Naive thymus-derived CD8-positive, alpha-beta T cell (primary cell): ENCODE data around the gene ATG14. TPM values are rescaled to one million over a fixed set of nuclear protein-coding genes. Genes with fewer than 3 reads are reported as not detected.
A peak's percentile ranks its signal among the peaks of the same experiment; 100 is the strongest.

ENCODE experiments used
- ATAC-seq, 2 donors: fragments of 150-1000 bp; cut with Tn5 transposase in 1 of 2; sonication (Bioruptor Pico), chemical (Tn5 transposase) in 1 of 2; 1 replicate in 1 of 2; 2 replicates in 1 of 2; pipeline ENCODE4 v1.10.0; 2021; ENCODE audit warnings: mild to moderate bottlenecking in 2 of 2, moderate library complexity in 2 of 2
- POLR2A ChIA-PET: fragments of 350-600 bp; sonication (Branson Sonifier 250); formaldehyde crosslinking; loops from one replicate; lab custom pipeline; 2021; ENCODE audit warnings: antibody characterized with exemption; lab: Charles Lee
- DNase-seq, 10 donors: peaks; one replicate each; pipeline versions ENCODE4 v3.0.0 to v3.0.0-alpha.2; 2020 to 2022
- H3K27ac Mint-ChIP-seq, 10 donors: one replicate each; pipeline ENCODE4 v1.8.0; 2020 to 2022; ENCODE audit warnings: mild to moderate bottlenecking in 10 of 10, mixed read lengths in 10 of 10, moderate library complexity in 4 of 10, inconsistent platforms in 1 of 10
- H3K27me3 Mint-ChIP-seq, 5 donors: one replicate each; pipeline ENCODE4 v1.8.0; 2021 to 2022; ENCODE audit warnings: mixed read lengths in 5 of 5
- H3K36me3 Mint-ChIP-seq, 3 donors: one replicate each; pipeline ENCODE4 v1.8.0; 2020 to 2022; ENCODE audit warnings: mixed read lengths in 3 of 3, mild to moderate bottlenecking in 2 of 3, inconsistent platforms in 1 of 3
- H3K4me1 Mint-ChIP-seq, 4 donors: one replicate each; pipeline ENCODE4 v1.8.0; 2021 to 2022; ENCODE audit warnings: mixed read lengths in 4 of 4
- H3K4me3 Mint-ChIP-seq, 10 donors: one replicate each; pipeline ENCODE4 v1.8.0; 2020 to 2022; ENCODE audit warnings: mild to moderate bottlenecking in 10 of 10, mixed read lengths in 10 of 10, moderate library complexity in 6 of 10, inconsistent platforms in 1 of 10
- H3K9me3 Mint-ChIP-seq, 9 donors: one replicate each; pipeline ENCODE4 v1.8.0; 2020 to 2022; ENCODE audit warnings: mixed read lengths in 9 of 9, mild to moderate bottlenecking in 3 of 9, inconsistent platforms in 1 of 9, moderate library complexity in 1 of 9
- polyA plus RNA-seq, 3 donors: library from polyadenylated mRNA; unstranded; fragments of 300-500 nt; fragmentation: Illumina TruSeq; gene quantifications; one replicate each; pipeline ENCODE4 v1.2.3, GENCODE V29; 2021
- total RNA-seq, 8 experiments: library from RNA in 2 of 8; stranded (reverse) in 2 of 8; gene quantifications; one replicate each; pipeline ENCODE4 v1.2.3 and lab custom pipeline; 2021 to 2026

ATG14 gene
- total and polyA plus RNA-seq, 5 experiments from 2014 or later = 5.2 to 17.6 (median 6.3) TPM

DNA sequence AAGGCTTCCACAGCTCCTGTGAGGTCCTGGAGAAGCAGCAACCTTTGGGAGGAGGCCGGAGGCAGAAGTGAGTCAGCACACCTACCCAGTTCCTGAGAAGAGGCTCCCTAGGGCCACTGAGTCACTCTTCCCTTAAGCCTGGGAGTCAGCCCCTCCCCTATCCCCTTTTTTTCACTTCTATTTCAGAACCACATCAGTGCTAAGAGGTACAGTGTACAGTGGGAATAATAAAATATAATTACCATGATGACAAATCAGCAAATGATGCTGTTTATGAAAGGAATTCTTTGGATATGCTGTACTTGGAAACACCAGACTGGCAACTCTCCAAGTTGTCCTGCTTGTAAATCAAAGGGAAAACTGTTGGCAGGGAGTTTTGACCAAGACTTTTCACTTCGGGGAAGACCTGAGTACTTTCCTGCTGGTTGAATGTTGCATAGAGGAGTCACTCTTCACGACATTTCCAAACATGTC lies 36.5 kb upstream of the ATG14 start:
- ATAC-seq (no peak), DNase-seq (no peak)
- Mint-ChIP-seq H3K27me3 (no peaks in the 10 kb centered on the region), H3K9me3 (no peaks in the 10 kb centered on the region), H3K27ac (no peak overlapping the region), H3K4me3 (no peak overlapping the region), H3K4me1 (no peaks in the 10 kb centered on the region), H3K36me3 (no peaks in the 10 kb centered on the region)
- POLR2A ChIA-PET = interaction anchor here (0.7 kb wide), 1 partner anchor 30 kb away, joined by 3 read pairs; no protein-coding TSS in a partner anchor

DNA sequence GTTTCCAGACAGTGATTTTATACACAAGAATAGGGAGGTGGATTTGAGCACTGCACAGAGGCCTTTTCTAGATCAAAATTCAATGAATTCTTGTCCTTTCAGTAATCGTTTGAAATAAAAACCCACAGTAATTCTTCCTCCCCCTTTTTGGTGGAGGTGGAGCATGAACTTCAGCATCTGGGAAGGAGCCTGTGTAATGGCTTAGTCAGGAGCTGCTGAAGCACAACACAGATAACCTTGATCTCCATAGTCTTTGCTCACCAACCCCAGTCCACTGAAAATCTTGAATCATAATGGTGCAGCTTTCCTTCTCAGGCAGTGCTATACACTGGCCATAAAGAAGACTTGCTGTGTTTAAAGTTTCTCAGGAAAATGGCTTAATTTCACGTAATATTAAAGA lies 35.2 kb upstream of the ATG14 start:
- peaks cover 0 to 2% (median 0%) of the 10 kb centered on the region in 5 donors for H3K27me3 Mint-ChIP-seq
- POLR2A ChIA-PET = interaction anchor here (0.7 kb wide), 1 partner anchor 95 kb away, joined by 3 read pairs; no protein-coding TSS in a partner anchor
- H3K4me3 Mint-ChIP-seq = no peak overlapping the region
- H3K9me3 Mint-ChIP-seq = no peaks in the 10 kb centered on the region
- no peaks in the 10 kb centered on the region for H3K4me1 Mint-ChIP-seq
- ATAC-seq (no peak), DNase-seq (no peak)
- H3K27ac Mint-ChIP-seq = peak overlapping the region in 1 of 10 donors; percentile 41
- H3K36me3 Mint-ChIP-seq = no peaks in the 10 kb centered on the region

DNA sequence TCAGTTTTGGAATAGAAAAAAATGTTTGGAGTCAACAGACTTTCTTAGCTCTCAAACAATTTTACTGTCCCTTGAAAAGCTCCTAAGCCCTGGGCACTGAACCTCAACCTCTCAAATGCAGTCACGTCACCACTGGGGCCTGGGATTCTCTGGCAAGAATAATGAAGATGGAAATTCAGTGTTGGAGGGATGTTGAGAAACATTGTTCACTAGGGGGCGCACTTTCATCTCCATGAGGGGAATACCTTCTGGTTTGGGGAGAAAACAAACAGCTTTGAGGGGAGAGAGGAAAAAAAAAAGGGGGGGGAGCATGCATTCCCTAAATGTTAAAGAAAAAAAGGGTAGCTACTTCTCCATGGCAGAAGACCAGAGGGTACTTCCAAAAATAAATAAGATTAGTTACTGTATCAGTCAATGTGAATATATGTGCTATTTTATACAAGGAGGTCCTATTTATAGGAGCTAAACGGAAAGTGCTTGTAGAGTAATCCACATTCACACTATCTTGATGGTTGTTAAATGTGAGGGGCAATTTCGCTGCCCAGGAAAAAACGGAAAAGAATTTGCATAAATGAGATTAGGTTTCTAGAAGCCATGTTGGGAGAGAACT lies 34.6 kb upstream of the ATG14 start:
- H3K9me3 Mint-ChIP-seq = no peaks in the 10 kb centered on the region
- POLR2A ChIA-PET = no interaction called here
- peaks cover 0 to 4% (median 0%) of the 10 kb centered on the region in 5 donors for H3K27me3 Mint-ChIP-seq
- DNase-seq (peak in 9 of 10 donors; percentile 18 to 56 (median 36)), ATAC-seq (peak; percentile 45 to 53)
- H3K4me1 Mint-ChIP-seq = no peaks in the 10 kb centered on the region
- H3K36me3 Mint-ChIP-seq = no peaks in the 10 kb centered on the region
- H3K27ac Mint-ChIP-seq = no peak overlapping the region
- no peak overlapping the region for H3K4me3 Mint-ChIP-seq

DNA sequence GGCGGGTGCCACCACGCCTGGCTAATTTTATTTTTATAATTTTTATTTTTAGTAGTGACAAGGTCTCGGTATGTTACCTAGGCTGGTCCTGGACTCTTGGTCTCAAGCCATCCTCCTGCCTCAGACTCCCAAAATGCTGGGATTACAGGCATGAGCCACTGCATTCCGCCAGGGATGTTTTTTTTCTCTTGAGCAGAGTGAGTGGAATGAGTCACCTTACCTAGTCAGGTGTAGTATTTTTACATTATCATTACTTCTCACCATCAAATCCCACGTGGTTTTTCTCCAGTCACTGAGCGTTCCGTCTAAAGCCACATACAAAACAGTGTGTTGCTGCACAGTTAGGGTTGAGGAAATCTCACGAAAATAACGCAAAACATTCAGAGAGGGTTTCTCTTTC lies 29.7 kb upstream of the ATG14 start:
- DNase-seq (no peak), ATAC-seq (no peak)
- POLR2A ChIA-PET = no interaction called here
- Mint-ChIP-seq H3K36me3 (no peaks in the 10 kb centered on the region), H3K27me3 (peaks cover 0 to 6% (median 2%) of the 10 kb centered on the region in 5 donors), H3K4me3 (no peak overlapping the region), H3K27ac (peak overlapping the region in 1 of 10 donors; percentile 3), H3K4me1 (peaks cover 0 to 2% (median 0%) of the 10 kb centered on the region in 4 donors), H3K9me3 (no peaks in the 10 kb centered on the region)

DNA sequence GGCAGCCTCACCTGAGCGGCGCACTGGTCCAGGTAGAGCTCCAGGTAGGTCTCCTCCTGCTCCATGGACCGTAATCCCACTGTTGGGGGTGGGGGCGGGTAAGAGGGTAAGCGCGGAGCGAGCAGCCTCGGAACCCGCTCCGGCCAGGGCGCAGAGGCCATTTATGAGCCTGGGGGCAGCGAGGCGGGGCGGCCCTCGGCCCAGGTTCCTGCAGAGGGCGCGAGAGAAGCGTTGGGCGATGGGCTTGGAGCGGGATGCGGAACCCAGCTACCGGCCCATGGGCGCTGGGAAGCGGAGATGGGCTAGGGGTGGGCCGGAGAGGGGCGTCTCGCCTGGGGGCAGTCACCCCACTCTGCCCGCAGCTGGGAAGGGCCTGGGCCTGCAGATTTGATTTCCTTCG lies 28.8 kb upstream of the ATG14 start, which contains the start of gene TBPL2:
Gene TBPL2 (minus strand): TSS at position 232 of the 400 bp plus-strand sequence. CDS start 167 bp downstream, at position 65.
- POLR2A ChIA-PET = no interaction called here
- H3K27me3 Mint-ChIP-seq = peaks cover 0 to 7% (median 2%) of the 10 kb centered on the region in 5 donors
- H3K27ac Mint-ChIP-seq = peak within 1 kb of the TSS in 1 of 10 donors; percentile 3

DNA sequence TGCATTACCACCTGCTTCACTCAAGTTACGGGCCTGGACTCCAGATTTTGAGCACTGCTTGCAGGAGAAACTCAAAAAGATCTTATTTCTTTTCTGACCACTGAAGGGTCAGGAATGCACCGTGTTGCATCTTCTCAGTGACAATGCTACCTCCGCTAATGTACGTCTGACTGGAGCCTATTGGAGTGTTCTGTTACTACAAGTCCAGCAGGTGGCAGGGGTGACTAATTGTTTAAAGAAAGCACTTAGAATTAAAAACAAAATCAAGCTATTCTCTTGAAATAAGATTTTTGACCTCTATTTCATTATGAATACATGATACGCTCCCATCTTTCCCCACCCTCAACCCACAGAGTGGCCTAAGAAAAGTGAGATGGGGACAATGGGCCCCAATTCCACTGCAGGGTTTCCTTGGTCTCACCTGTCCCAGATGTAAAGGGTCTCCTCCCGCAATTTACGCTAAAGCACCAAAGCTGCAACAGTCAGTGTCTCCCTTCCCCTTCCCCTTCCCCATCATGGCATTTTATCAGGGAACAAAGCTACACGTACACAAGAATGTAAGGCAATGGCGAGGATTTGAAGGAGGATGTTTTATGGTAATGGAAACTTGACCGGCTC lies 26.5 kb upstream of the ATG14 start:
- Mint-ChIP-seq H3K27me3 (peaks cover 0 to 7% (median 2%) of the 10 kb centered on the region in 5 donors), H3K36me3 (no peaks in the 10 kb centered on the region), H3K27ac (peak overlapping the region in 1 of 10 donors; percentile 47), H3K4me1 (peaks cover 7 to 21% (median 19%) of the 10 kb centered on the region in 4 donors), H3K9me3 (no peaks in the 10 kb centered on the region), H3K4me3 (no peak overlapping the region)
- POLR2A ChIA-PET = no interaction called here
- DNase-seq (no peak), ATAC-seq (no peak)

More for the DNA sequence above, 28.8 kb upstream of the ATG14 start, which contains the start of gene TBPL2:
- no peaks in the 10 kb centered on the region for H3K36me3 Mint-ChIP-seq
- no peak for DNase-seq
- no peak for ATAC-seq
- H3K4me3 Mint-ChIP-seq = no peak within 1 kb of the TSS
- H3K9me3 Mint-ChIP-seq = no peaks in the 10 kb centered on the region
- peaks cover 0 to 2% (median 0%) of the 10 kb centered on the region in 4 donors for H3K4me1 Mint-ChIP-seq

DNA sequence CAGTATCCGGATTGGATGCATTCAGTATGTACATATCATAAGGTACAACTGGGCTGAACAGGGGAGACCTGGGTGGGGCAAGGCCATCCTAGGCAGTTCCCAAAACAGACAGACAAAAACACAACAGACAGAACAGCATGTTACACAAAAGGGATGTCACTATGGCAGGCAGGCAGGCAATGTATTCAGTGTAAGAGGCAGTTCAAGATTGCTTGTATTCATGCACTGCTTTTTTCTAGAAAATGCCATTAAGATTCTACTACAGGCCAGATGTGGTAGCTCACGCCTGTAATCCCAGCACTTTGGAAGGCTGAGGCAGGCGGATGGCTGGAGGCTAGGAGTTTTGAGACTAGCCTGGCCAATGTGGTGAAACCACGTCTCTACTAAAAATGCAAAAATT lies 25.3 kb upstream of the ATG14 start:
- Mint-ChIP-seq H3K27me3 (peaks cover 0 to 5% (median 2%) of the 10 kb centered on the region in 5 donors), H3K36me3 (no peaks in the 10 kb centered on the region), H3K27ac (peak overlapping the region in 3 of 10 donors; percentile 22 to 66 (median 58)), H3K4me1 (peaks cover 12 to 27% (median 22%) of the 10 kb centered on the region in 4 donors), H3K9me3 (no peaks in the 10 kb centered on the region), H3K4me3 (no peak overlapping the region)
- POLR2A ChIA-PET = no interaction called here
- ATAC-seq (no peak), DNase-seq (no peak)

DNA sequence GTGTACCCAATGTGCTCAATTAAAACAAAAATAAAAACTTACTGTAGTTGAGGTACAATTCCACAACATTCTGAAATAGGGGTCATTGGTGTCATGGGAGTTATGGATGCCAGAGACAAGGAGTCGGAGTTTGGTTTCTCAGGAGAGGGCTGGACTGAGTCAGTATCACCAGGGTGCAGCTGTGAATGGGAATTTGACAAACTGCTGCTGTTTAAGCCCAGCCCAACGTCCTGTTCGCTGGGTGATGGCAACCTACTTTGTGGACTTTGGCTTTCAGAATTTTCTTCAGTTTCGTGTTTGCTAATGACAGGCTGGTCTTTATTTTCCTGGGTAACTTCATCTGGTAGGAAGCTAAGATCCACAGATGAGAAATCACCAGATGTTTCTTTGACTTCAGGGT lies 24.9 kb upstream of the ATG14 start:
- H3K27ac Mint-ChIP-seq = peak overlapping the region in 2 of 10 donors; percentile 58 to 66
- DNase-seq = no peak
- no peak for ATAC-seq
- H3K27me3 Mint-ChIP-seq = peaks cover 0 to 5% (median 2%) of the 10 kb centered on the region in 5 donors
- POLR2A ChIA-PET = no interaction called here
- H3K4me3 Mint-ChIP-seq = no peak overlapping the region
- H3K9me3 Mint-ChIP-seq = no peaks in the 10 kb centered on the region
- no peaks in the 10 kb centered on the region for H3K36me3 Mint-ChIP-seq
- peaks cover 12 to 27% (median 22%) of the 10 kb centered on the region in 4 donors for H3K4me1 Mint-ChIP-seq

DNA sequence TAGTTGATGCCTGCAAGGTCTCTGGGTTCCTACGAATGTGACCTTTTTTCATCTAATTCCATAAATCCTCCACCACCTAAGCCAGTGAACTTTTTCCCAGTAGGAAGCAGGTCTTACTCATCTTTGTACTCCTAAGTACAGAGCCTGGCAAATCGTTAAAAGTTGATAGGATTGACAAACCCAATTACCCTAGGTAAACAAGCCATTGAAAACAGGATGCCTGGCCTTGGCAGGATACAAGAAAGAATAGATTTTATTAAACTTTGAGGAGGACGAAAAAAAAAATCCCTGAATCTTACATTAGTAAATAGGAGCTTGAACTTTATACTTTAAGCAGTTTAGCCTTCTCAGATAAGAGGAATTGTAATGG lies 23.2 kb upstream of the ATG14 start:
- H3K27me3 Mint-ChIP-seq = peaks cover 0 to 3% (median 0%) of the 10 kb centered on the region in 5 donors
- ATAC-seq = no peak
- POLR2A ChIA-PET = no interaction called here
- no peak for DNase-seq
- H3K4me3 Mint-ChIP-seq = peak overlapping the region in 5 of 10 donors; percentile 28 to 69 (median 52)
- peak overlapping the region in 9 of 10 donors; percentile 3 to 87 (median 58) for H3K27ac Mint-ChIP-seq
- H3K4me1 Mint-ChIP-seq = peaks cover 15 to 34% (median 31%) of the 10 kb centered on the region in 4 donors
- H3K9me3 Mint-ChIP-seq = no peaks in the 10 kb centered on the region
- no peaks in the 10 kb centered on the region for H3K36me3 Mint-ChIP-seq

DNA sequence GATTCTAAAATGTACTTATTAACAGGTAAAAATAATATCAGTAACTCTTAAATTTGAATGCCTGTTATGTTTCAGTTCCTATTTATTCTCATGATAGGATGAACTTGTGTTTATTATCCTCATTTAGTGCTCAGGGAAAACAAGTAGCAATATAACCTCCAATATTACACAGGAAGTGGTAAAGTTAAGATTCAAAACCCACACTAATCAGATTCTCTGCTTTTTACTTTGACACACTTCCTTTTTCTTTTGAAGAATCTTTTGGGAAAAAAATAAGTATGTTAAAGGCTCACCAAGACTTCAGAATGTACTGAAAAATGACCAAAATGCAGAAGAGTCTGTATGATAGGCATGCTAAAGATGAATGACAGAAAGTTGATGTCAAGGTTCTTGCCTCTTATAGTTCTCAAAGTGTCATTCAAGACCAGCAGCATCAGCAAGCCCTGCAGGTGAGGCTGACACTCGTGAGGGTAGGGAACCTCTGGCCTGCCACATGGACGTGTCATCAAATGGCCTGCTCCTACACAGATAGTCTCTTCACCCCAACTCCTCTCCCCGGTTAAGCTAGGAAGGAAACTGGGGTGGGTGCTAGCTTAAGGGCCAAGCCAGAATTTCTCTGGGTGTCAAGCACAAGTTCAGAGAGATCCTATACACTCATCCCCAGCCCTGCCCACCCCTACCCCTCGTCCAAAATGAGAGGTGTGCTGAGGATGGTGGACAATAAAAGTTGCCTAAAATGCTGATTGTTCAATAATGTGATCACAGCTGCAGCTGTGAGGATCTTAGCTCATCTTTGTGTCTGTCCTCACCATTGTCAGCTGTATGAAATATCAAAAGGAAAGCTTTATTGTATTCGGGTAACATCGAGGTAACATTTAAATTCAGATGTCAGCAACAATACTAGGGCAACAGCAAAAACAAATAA lies 22.5 kb upstream of the ATG14 start:
- Mint-ChIP-seq H3K4me3 (peak overlapping the region; percentile 29 to 77 (median 62)), H3K4me1 (peaks cover 15 to 34% (median 32%) of the 10 kb centered on the region in 4 donors), H3K27ac (peak overlapping the region in 9 of 10 donors; percentile 51 to 87 (median 75)), H3K36me3 (no peaks in the 10 kb centered on the region), H3K27me3 (peaks cover 0 to 3% (median 0%) of the 10 kb centered on the region in 5 donors), H3K9me3 (no peaks in the 10 kb centered on the region)
- peak in 3 of 10 donors; percentile 15 to 29 (median 21) for DNase-seq
- POLR2A ChIA-PET = no interaction called here
- peak; percentile 16 to 24 for ATAC-seq

DNA sequence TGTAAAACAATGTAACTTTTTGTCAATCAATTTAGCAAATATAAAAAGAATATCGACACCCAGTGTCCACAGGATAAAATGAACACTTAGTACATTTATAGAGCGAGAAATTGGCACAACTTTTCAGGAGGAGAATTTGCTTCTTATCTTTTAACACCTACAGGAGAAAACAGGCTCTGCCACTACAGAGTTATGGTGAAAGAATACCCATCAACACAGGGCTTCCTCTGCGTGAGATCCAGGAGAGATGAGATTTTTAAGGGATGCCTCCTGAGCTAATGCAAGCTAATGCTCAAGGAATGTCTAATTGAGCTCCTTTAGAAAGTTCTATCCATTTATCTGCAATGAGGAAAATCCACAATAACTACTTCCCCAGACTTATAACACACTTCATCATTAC lies 21.0 kb upstream of the ATG14 start:
- ATAC-seq (no peak), DNase-seq (no peak)
- peaks cover 0 to 1% (median 0%) of the 10 kb centered on the region in 5 donors for H3K27me3 Mint-ChIP-seq
- H3K4me3 Mint-ChIP-seq = peak overlapping the region in 1 of 10 donors; percentile 45
- H3K27ac Mint-ChIP-seq = peak overlapping the region in 6 of 10 donors; percentile 5 to 75 (median 38)
- H3K4me1 Mint-ChIP-seq = peaks cover 13 to 34% (median 32%) of the 10 kb centered on the region in 4 donors
- POLR2A ChIA-PET = interaction anchor here (0.6 to 1.0 kb wide), 2 partner anchors 34 to 162 kb away, joined by 3 to 8 read pairs; no protein-coding TSS in a partner anchor
- no peaks in the 10 kb centered on the region for H3K36me3 Mint-ChIP-seq
- H3K9me3 Mint-ChIP-seq = no peaks in the 10 kb centered on the region
